Epithelial cell of esophagus (primary cell): ENCODE results near the gene MAST1.
"Not testable (repeated sequence)": the region's sequence is repeated elsewhere in the genome, so short reads cannot be mapped to it uniquely, and the experiment has no call there.

Experiments
- DNase-seq: peaks from one replicate; pipeline ENCODE4 v3.0.0; 2010; ENCODE audit warnings: low read depth
- H3K4me3 ChIP-seq: 2 replicates; pipeline ENCODE4 v1.5.1; 2011; ENCODE audit warnings: mild to moderate bottlenecking, low read length, control low read depth
- CTCF ChIP-seq: IDR thresholded peaks from 2 replicates; pipeline ENCODE4 v1.5.1; 2011; ENCODE audit warnings: low read depth, mild to moderate bottlenecking, low read length, control low read depth, inconsistent platforms; ENCODE audit not compliant: insufficient read depth; ENCODE audit errors: missing control alignments

Gene MAST1

GRCh38 chr19:12913851-12914690 lies 75.8 kb downstream of the MAST1 start:
- no peak for TF ChIP-seq CTCF
- no peak overlapping the region for H3K4me3 ChIP-seq

GRCh38 chr19:12915860-12916259 lies 77.5 kb downstream of the MAST1 start:
- not testable (repeated sequence) for DNase-seq

More at GRCh38 chr19:12913851-12914690, 75.8 kb downstream of the MAST1 start:
- no peak for DNase-seq

GRCh38 chr19:12918253-12918652 lies 79.9 kb downstream of the MAST1 start:
- H3K4me3 ChIP-seq: no peak overlapping the region
- no peak for TF ChIP-seq CTCF
- DNase-seq: no peak

More at GRCh38 chr19:12915860-12916259, 77.5 kb downstream of the MAST1 start:
- not testable (repeated sequence) for H3K4me3 ChIP-seq

- H3K4me3 ChIP-seq: no peak overlapping the region
- TF ChIP-seq CTCF: no peak
- DNase-seq: no peak
Observed at GRCh38 chr19:12921047-12921446, 82.7 kb downstream of the MAST1 start.

GRCh38 chr19:12922959-12923358 lies 84.6 kb downstream of the MAST1 start:
- no peak for TF ChIP-seq CTCF
- no peak for DNase-seq
- H3K4me3 ChIP-seq: no peak overlapping the region
